ENCODE measurements around the gene SKIDA1.

The SKIDA1 gene

DNA sequence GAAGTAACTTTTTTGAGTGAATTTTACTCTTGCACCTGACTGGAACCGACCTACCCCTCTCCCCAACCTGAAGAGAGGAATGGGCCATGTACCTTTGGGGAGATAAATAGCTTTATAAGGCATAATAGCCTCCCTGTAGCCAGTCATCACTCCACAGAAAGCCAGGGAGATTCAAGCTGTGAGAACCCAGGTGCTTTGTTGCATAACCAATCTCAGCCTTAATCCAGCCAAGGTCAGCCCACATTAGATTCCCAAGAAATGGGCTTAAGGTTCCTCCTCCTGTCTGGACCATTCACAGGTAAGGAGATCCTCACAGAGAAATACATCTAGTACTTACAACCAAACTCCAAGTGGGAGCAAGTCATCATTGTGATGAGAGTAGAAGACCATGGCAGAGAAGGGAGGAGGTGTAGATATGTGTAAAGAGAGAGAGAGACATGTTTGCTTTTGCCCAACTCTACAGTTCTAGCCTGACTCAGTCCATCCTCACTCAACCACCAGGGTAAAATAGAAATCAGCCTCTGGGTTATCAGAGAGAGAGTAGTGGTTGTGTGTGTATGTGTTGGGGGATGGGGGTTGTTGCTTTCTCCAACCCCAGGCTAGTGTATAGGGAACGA lies 23.6 kb downstream of the SKIDA1 start:
- no peak for DNase-seq (ENCODE audit: low read depth in 2 of 2)

DNA sequence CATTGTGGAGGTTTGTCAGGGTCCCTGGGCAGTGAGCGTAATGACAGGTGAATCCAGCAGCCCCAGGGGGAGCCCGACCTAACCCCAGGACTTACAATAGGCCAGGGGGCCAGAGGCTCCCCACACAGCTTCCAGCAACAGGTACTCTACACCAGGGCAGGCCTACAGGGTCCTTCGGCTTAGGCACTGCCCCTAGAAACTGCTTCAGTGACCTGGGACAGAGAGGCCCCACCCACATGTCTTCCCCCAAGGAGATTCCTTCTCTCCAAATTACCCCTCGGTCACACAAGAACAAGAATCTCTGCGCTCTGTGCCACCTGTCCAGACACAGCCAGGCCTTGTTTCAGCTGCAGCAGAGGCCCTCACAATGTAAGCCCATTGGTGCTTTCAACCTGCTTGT lies 24.4 kb downstream of the SKIDA1 start:
- DNase-seq (ENCODE audit: low read depth in 2 of 2), result no peak

DNA sequence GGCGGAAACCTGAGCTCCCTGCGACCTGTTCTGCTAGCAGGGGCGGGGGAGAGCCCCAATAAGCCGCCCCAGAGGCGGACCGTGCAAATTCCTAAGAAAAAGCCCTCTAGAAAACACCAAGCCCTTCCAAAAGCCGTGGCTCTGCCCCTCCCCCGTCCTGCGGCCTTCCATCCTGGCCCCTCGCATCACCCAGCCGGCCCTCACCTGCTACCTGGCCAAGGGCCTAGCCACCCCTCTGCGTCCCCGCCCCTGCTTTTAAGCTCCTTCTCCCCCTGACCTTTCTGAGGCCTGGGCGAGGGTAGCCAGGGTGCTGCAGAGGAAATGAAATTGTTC lies 24.9 kb downstream of the SKIDA1 start:
- DNase-seq (ENCODE audit: low read depth in 2 of 2), result no peak

DNA sequence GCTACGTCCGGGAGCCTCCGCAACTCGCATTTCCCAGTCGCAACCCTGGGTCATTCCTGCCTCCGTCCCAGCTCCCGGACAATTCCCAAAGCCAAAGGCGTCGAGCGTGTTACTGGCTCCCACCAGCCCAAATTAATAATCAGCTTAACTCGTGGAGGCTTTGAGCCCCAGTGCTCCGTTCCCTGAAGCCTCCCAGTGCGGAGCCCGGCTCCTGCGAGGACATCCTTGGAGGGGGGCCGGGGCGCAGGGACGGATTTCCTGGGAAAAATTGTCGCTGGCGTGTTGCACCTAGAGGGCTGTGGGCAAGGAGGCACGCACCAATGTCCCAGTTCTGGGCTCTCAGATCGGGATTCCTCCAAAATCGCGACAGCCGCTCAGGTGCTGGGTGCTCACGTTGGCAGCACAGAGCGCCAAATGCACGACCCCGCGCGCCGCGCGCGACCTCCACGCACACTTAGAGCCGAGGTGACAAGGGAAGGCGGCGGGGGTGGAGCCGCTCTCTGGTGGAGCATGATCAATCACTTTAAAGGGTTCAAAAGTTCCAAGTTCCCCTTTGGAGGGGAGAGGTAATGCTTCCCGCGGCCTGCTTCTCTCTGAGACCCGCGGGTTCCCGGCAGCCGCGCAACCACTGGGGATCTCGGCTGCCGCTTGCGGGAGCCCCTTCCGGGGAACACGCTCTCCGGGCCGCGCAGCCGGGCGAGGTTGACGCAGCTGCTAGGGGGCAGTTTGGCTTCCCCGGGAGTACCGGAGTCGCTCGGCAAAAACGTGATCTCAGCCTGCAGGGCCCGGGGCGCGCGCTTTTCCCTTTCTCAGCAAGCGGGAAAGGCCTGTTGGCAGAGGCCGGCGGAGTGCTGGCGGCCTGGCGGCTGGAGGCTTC lies 25.5 kb downstream of the SKIDA1 start:
- DNase-seq (ENCODE audit: low read depth in 2 of 2), result no peak

DNA sequence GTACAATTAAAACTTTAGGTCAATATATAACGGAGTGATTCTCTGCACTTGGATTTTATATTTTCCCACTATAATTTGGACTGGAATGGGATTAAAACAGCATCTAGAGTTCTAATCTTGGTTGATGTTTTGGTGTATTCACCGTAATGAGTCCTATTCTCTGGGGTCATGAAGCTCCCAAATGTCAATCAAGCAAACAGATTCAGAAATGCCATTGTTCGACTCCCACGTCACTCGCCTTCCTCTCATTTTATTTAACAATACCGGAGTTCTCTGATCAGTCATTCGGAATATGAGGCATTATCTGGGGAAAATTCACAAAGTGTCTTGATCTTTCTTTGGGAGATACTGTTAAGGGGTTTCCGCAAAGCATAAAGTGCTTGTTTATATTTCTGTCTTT lies 26.5 kb downstream of the SKIDA1 start:
- no peak for DNase-seq (ENCODE audit: low read depth in 2 of 2)

DNA sequence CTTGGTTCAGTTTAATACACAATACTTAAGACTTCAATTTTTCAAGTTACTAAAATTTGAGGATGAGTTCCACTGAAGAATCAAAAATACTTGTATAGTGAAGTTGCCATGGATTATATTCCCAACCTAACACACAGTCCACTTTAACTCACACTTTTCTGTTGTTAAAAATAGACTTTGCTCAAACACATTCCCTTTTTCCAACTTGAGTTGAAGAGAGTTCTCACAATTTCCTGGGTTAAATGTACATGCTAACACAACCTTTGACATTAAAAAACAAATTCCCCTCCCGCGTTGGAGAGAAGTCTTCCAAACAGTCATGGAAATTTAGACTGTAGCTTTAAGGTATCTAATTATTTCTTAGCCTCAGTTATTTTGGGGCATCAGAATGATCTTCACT lies 27.1 kb downstream of the SKIDA1 start:
- DNase-seq (ENCODE audit: low read depth in 2 of 2), result no peak

DNA sequence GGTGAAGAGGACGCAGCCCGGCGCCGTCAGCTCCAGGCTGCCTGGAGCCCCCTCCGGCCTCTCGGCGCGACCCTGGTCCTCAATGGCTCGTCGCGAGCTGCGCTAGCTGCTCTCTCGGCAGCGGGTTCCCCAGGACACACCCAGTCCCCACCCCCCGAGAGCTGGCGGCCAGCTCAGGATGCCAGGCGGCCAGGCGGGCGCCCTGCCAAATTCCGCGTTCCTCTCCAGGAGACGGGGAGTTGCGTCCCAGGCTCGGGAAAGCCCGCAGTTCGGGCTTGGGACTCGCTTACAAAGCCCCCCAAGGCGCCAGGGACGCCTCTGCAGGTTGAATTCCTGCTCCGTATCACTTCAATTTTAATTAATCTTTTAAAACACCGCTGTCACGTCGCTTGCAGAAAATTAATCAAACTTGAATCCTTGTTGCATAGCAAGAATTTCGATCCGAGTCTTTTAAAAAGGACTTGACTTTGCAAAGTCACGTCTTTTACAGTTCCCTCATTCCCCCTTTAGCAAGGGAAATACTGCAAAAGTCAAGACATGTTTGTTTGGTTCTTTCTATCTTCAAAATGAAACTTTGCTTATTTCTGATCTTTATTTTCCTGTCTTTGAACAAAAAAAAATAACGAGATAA lies 28.2 kb downstream of the SKIDA1 start:
- DNase-seq (ENCODE audit: low read depth in 2 of 2), result peak in 1 of 2 donors; percentile 19

DNA sequence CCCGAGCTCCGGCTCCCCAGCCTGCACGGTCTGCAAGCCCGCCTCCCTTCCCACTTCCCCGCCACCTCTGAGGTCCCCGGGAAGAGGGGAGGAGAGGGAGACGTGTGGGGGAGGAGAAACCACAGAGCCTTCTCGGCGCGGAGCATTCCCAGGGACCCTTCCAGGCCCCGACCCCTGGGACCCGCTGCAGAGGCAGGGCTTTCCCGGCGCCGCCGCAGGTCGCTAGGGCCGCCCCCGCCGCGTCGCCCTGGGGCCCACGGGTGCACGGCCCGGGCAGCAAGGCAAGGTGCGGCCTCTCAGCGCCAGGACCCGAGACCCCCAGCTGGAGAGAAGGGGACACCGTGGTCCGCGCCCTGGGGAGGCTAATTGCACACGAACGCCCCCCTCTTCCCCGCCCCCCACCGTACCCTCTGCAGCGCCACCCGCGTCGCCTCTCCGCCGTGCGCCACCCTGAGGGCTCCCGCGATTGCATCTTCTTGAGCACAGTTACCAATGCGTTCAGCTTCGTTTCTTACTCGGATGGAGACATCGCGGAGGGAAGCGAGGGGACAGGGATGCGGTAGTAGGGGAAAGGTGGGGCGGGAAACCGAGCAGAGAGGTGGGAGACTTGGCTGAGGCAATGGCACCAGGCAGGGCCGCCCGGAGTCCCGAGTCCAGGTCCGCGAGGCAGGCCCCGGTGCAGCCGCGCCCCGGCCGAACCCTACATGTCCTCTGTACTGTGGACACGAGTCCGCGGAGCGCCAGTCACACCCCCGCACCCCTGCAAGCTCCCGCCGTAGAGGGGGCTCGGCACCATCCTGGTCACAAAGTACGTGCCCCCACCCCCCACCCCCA lies 28.9 kb downstream of the SKIDA1 start:
- DNase-seq (ENCODE audit: low read depth in 2 of 2), result peak in 1 of 2 donors; percentile 32

DNA sequence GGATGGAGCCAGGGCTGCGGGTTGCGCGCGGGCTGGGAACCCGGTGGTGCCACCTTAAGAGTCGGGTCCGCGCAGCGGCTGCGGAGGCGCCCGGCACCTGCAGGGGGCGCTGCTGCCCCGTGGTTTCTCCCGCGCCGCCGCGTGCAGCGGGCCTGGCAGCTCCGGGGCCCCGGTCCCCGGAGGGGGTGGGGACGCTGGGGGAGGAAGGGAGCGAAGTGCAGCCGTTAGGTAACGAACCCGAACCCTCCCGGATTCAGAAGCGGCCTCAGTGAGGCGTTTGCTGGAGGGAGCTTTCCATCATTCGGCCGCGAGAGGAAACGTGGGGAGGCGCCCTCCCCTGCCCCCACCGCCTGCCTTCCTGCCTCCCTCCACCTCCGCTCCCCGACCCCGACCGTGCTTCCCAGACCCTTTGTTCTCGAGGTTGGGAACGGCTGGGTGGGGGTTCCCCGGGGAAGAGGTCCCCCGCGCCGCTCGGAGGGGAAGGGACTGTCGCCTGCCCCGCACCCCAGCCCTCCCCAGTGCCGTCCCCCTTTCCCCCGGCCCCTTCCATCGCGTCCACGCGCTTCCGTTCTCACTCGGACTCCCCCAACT lies 29.6 kb downstream of the SKIDA1 start:
- DNase-seq (ENCODE audit: low read depth in 2 of 2), result peak; percentile 77 to 78

DNA sequence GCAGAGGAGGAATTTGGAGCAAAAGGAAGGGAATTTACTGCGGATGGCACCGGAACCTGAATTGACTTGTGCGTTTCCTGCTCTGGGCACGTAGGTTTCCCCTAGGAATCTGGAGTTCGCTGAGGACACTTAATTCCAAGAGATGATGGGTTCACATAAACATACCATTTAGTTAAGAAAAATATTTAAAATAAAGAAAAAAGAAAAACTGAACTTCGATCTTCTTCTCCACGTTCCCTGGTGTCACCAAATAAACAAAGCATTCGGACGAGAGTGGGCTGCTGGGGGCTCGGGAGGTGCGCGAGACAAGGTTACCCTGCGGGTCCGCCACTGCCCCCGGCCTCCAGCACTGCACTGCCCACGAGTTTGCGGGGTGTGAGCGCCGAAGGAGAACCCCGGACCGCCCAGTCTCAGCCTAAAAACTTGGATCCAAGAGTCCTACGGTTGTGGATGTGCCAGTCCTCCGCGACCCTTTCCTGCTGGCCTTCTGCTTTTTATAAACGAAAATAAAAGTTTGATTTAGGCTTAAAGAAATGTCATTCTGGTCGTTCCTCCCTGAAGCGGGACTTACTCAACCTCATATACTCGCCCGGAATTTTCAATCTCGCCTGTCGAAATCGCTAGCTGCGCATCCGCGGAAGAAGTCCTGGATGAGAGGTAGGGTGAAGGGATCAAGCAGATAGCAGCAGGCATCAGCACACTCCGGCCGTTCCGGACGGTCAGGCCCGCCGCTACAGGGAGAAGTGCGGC lies 30.3 kb downstream of the SKIDA1 start:
- no peak for DNase-seq (ENCODE audit: low read depth in 2 of 2)

DNA sequence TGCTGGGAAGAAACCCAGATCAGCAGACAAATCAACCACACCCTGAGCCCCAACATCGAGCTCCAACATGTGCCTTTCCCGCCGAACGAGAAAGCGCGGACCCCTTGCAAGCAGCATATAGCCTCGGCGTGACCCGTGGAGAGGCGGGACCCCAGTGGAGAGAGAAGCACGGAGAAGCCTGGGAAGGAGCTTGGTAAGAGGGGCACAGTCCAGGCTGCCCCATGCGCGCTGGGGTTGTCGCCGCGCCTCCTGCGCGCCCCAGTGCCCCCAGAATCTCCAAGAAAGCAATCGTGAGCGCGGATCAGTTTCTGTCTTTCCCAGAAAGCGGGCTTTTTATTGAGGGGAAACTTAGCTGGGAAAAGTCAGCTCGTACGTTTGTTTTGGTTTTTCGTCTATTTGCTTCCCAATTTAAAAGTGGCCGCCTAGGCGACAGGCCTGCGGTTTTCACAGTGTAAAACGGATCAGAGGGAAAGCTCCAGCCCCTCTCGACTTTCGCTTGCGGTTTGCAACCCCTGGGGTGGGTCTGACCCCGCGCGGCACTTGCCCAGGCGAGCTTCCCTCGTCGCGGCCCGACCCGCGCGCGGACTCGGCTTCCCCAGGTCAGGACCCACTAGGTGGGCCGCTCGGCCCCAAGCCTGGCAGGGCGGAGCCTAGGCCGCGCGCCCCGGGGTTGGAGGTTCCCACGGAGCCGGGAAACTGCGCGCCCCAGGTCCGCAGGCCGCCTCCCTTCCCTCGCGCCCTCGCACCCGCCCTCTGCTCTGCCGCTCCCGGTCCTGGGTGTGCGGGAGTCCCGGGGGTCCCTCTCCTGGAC lies 31.1 kb downstream of the SKIDA1 start:
- no peak for DNase-seq (ENCODE audit: low read depth in 2 of 2)

DNA sequence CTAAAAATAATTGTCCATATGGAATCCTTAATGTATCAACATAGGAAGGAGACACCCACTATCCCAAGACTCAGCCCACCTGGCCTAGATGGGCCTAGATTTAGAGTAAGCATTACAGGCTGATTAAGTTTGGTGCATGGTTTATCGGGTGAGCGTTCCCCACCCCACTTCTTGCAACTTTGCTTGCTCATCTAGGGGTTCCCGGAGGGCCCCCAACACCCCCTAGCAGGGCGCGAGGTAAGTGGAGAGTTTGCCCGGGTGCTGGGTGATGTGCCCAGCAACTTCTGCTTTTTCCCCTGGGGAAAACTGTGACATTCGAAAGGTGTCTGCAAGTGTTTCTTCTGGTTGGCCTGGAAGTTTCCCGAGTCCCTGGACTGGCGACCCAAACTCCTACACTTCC lies 31.7 kb downstream of the SKIDA1 start:
- DNase-seq (ENCODE audit: low read depth in 2 of 2), result no peak

DNA sequence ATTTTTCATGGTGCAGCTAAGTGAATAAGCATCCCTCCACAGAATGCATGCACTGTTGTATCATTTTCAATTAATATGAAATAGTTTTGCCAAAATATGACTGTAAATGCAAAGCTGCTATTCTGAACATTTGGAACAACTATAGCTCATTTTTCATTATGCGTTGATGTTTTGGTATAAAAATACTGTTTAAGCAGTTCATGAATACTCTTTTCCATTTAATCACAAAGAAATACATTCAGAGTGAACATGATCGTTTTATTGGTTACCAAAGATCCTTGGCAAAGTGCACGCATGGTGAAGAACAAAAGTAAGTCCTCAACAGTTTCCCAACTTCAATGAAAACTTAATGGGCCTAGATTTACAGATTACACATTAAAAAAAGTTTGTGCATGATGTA lies 33.1 kb downstream of the SKIDA1 start:
- no peak for DNase-seq (ENCODE audit: low read depth in 2 of 2)

DNA sequence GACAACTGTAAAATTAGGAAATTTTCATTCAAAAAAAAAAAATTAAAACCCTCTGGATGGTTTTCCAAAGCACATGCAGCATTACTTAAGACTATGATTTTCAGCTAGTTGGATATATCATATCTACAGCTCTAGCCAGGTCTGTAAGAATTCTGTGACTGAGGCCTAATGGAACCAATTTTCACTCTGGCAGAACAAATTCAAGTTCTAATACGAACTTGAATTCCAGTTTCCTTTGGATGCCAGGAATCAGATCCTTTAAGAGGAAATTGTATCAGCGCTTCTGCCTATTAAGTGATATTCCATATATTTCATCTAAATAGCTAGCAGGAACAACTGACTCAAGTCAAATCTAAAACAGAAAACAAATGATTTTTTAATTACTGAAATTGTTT lies 34.8 kb downstream of the SKIDA1 start:
- DNase-seq (ENCODE audit: low read depth in 2 of 2), result no peak

DNA sequence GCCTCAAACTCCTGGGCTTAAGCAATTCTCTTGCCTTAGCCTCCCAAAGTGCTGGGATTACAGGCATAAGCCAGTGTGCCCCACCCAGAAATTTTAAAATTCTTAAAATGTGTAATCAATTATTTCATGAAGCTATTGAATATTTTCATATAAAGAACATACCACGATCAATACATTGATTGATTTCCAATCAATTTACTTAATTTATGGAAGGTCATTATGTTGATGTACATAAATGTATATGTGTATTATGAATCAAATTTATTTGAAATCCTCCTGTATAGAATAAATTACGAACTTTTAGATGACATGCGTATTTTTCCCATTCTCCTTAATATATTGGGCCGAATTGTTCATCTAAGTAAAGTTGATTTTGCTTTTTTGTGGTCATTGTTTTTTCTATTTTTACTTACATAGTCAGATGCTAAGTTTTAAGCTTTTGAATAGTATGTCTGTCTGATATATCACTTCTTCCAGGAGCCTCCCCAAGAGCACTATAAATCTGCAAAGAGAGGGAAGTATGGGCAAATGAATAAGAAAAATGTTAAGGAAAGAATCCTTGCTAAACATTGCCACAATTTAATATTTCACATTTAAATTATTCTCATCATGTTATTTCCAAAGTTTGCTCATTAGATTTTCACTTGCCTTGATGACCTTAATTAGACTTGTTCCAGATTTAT lies 35.3 kb downstream of the SKIDA1 start:
- no peak for DNase-seq (ENCODE audit: low read depth in 2 of 2)

DNA sequence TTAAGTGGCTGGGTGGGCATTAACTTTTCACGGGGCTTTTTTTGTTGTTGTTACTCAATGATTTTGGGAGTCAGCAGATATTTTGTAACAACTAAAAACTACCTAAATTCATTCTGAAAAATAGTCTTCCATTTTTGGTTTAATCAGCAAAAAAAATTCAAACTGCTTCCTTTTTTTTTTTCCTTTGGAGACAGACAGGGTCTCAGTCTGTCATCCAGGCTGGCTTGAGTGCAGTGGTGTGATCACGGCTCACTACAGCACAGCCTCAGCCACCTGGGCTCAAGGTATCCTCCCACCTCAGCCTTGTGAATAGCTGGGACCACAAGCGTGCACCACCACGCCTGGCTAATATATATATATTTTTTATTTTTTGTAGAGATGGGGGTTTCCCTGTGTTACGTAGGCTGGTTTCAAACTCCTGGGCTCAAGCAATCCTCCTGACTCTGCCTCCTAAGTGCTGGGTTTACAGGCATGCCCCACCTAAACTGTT lies 36.5 kb downstream of the SKIDA1 start:
- no peak for DNase-seq (ENCODE audit: low read depth in 2 of 2)

DNA sequence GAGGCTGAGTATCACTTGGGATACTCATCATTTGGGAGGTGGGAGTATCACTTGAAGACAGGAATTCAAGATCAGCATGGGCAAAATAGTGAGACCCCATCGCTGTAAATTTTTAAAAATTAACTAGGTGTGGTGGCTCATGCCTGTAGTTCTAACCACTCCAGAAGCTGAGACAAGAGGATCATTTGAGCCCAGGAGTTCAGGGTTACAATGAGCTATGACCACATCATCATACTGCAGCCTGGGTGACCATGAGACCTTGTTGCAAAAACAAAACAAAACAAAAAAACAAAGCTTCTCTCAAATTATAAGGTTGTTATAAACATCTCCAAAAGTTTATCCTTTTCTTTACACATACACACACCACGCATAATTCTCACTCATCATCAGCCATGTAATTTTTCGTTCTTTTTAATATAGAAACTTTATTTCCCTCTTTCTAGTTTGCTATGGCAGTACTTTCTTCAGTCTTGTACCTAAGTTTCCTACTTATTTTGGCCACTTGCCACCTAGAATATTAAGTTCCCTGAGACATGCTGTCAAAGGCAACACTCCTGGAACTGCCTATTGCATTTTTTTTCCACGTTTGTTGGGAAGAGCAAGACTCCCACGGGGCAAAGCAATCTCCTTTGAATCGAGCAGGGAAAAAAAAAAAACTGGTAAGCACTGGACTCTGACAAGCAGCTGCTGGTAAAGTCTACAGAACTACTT lies 37.1 kb downstream of the SKIDA1 start:
- DNase-seq (ENCODE audit: low read depth in 2 of 2), result no peak

DNA sequence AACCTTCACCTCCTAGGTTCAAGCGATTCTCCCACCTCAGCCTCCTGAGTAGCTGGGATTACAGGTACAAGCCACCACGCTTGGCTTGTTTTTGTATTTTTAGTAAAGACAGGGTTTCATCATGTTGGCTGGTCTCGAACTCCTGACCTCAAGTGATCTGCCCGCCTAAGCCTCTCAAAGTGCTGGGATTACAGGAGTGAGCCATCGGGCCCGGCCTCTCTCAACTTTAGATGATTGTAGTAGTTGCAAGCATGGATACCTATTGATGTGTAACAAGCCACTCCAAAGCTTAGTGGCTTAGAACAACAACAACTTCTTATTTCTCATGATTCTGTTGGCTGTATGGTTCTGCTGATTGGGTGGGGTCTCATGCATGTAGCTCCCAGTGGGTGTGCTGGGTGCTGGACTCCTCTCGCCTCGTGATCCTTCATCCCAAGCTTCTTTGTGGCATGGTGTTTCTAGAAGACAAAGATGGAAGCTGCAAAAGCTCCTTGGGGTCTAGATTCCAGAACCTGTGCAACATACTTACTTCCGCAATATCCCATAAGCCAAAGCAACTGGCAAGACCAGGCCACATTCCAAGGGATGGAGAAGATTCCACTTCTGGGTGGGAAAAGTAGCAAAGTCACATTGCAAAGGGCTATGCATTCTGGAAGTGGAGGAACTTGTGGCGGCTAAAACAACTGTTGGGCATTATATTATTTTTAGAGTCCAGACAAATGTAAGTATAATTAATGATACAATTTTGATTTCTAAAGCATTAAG lies 37.9 kb downstream of the SKIDA1 start:
- no peak for DNase-seq (ENCODE audit: low read depth in 2 of 2)
